NCI-H345 (cell line): ENCODE data around the gene SCP2.
"Not testable (repeated sequence)": the region's sequence is repeated elsewhere in the genome, so short reads cannot be mapped to it uniquely, and the experiment has no call there.

Source experiments
- DNase-seq: peaks from one replicate; lab custom pipeline; 2025; lab: John Stamatoyannopoulos, UW

SCP2 gene

DNA sequence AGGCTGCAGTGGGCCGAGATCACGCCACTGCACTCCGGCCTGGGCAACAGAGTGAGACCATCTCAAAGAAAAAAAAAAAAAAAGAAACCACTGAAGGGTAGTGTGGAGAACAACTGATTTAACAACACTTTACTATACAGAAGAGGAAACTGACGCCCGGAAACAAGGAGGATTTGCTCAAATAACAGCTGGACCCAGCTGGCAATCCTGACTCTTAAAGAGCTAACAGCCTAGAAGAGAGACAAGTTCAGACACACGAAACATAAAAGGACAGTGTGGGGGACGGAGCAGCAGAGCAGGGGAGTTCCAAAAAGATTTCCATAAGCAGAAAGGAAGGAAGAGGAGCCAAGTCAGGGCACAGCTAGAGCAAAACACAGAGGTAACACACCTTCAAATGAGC, 9.9 kb upstream of the SCP2 start:
- no peak for DNase-seq

DNA sequence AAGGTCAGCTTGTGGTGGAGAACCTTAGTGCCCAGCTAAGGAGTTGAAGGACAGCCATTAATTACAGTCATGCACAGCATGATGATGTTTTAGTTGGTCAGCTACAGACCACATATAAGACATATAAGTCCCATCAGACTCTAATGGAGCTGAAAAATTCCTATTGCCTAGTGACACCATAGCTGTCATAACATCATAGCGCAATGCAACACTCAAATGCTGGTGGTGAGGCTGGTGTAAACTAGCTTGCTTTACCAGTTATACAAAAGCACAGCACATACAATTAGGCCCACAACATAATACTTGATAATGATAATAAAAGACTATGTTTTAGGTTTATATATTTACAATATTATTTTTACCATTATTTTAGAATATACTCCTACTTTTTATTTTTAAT, 9.5 kb upstream of the SCP2 start:
- no peak for DNase-seq

DNA sequence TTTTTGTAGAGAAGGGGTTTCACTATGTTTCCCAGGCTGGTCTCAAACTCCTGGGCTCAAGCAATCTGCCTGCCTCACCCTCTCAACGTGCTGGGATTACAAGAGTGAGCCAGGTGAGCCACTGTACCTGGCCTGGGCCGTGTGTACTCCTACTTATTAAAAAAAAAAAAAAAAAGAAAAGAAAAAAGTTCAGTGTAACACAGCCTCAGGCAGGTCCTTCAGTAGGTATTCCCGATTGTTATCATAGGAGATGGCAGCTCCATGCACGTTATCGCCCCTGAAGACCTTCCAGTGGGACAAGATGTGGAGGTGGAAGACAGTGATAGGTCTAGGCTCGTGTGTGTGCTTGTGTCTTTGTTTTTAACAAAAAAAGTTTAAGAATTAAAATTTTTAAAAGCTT, 8.9 kb upstream of the SCP2 start:
- no peak for DNase-seq

DNA sequence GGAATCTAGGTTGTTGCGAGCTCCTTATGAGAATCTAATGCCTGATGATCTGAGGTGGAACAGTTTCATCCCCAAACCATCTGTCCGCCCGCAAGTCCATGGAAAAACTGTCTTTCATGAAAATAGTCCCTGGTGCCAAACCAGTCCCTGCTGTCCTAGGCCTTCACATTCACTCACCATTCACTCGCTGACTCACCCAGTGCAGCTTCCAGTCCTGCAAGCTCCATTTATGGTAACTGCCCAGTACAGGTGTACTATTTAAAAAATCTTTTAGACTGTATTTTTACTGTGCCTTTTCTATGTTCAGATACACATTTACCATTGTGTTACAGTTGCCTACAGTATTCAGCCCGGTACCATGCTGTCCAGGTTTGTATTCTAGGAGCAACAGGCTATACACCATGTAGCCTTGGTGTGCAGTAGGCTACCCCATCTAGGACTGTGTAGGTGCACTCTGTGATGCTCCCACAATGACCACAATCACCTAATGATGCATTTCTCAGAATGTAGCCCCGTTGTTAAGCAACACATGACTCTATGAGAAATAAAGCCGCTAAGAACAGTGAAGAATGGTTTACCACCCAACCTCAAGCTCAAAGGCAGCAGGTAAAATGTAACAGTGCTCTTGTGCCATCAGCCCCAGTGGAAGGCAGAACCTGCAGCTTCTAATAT, 7.9 kb upstream of the SCP2 start:
- DNase-seq = no peak

GRCh38 chr1:52919723-52920483, 7.2 kb upstream of the SCP2 start:
- DNase-seq = no peak

GRCh38 chr1:52920791-52921291, 6.2 kb upstream of the SCP2 start:
- no peak for DNase-seq

DNA sequence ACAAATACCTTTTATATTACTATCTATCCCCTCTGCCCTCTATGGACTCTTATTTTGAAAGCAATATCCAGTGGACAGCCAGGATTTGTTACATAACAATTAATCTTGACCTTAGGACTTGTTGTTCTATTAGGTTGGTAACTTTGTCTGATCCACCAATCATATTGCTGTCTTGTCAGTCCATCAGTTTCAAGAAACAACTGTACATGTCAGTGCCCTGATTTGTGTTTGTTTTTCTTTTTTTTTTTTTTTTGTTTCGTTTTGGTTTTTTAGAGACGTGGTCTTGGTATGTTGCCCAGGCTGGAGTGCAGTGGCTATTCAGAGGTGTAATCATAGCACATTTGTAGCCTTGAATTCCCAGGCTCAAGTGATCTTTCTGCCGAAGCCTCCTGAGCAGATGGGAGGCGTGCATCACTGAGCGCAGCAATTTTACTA, 1.5 kb upstream of the SCP2 start:
- no peak for DNase-seq

DNA sequence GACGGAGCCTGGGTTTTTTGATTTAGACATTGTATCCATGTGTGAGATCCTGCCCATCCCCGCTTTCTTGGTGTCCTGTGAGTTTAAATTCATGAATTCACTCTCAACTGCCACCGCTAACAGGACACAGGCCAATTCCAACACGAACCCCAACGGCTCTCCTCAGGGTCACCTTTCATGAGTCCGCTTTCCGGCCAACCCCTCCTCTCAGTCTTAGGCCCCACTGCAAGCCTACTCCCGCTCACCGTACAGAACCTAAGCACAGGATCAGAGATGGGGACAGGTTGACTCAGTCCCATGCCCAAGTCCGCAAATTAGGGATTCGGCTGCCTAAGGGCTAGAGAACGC, 238 bp upstream of the SCP2 start:
- no peak for DNase-seq

GRCh38 chr1:52928015-52928404, 934 bp downstream of the SCP2 start:
- DNase-seq = no peak

GRCh38 chr1:52929019-52929418, 1.9 kb downstream of the SCP2 start:
- DNase-seq = no peak

- no peak for DNase-seq
Measured at GRCh38 chr1:52937433-52938182, 10.5 kb downstream of the SCP2 start.

GRCh38 chr1:52938183-52938451, 11.0 kb downstream of the SCP2 start:
- DNase-seq = no peak

DNA sequence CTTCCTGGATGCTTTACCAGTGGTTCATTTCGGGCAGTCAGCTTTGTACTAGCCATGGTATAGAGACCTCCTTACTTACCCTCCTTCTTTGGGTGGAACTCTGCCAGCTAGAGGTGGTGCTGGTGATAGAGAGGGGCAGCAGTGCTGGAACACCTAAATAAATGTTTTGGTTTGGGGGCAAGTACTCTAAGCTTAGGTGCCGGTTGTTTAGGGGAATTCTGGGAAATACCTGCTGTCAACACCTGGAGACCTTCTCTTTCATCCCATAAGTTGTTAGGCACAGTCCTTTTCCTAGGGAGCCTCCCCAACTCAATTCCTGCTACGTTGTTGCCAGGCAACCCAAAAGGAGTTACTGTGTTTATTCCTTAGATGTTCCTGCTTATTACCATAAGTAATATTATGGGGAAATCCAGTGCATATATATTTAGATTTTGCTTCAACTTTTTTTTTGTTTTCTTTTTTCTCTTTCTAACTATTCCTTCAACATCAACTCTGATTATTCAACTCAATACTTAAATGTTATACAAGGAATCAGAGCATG, 16.9 kb downstream of the SCP2 start:
- DNase-seq = no peak

DNA sequence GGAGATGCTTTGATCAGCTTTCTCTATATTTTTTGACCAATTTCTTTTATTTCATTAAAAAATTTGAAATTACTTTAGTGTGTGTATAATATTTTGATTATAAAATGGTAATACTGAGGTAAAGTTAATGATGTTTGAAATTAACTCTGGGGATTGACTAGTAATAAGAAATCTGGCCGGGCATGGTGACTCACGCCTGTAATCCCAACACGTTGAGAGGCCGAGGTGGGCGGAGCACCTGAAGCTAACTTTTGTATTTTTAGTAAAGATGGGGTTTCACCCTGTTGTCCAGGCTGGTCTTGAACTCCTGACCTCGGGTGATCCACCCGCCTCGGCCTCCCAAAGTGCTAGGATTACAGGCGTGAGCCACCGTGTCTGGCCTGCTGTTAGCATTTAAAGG, 17.5 kb downstream of the SCP2 start:
- no peak for DNase-seq

DNA sequence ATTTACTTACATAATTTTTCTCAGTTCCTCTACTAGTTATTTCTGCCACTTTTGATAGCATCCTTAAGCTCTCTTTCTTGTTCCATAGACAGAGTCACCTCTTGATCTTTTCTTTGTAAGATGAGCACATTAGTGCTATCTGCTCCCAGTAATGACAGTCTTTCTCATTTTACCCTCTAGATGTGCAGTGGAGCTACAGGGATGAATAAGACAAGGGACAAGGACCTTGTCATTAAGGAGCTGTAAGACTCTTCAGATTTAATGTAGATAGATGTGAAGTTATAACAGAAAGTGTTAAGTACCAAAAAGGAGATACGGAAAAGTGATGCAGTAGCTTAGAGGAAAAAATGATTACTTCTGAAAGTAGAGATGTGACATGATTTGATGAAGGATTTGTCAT, 20.4 kb downstream of the SCP2 start:
- DNase-seq = no peak

DNA sequence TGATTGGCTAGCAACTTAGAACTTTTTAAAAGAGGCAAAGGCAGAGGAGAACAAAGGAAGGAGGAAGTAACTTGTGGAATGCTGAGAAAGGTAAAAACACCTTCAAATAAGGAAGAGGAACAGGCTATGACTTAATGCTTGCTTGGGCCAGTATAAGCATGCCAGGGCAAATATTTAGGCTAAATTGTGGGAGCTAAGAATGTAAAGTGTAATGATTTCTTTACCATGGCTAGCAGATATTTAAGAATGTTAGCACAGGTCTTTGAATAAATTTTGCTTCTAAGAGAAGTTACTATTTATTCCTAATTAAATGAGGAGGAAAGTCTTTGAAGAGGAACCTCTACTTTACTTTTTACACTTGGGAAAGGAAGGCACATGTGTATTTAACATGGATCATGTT, 22.5 kb downstream of the SCP2 start:
- not testable (repeated sequence) for DNase-seq

- no peak for DNase-seq
Measured at GRCh38 chr1:52952112-52952511, 25.0 kb downstream of the SCP2 start.

DNA sequence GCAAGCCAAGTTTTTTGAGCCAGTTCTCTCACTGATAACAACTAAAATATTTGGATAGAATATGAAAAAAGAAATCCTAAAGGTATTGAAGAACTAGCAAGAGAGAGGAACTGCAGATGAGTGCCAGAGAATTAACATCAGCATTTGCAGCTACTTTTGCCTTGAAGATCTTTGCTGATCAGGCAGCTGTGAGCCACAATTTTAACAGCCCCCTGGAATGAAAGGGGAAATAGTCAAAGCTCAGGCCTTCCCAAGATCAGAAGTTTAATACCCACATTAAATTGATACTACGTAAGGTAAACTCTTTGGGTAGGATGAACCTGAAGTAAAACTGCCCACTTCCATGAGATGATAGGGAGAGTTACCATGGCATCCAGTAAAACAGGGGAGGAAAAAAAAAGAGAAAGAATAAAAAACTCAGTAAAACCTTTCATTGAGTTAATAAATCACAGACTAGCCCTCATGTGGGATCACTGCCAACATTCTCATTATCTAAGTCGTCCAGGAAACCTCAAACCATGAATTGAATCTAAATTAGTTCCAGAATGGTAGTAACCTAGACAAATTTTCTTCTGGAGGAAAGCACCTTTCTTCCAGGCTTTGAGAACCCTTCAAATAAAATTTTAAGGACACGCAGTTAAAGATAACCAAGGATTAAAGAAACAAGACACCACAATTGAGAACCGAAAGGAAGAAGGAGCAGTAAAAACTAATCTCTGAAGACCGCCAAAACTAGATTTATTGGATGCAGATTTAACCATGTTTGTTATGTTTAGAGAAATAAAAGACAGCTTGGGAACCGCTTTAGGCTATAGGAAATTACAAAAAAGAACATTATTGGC, 28.3 kb downstream of the SCP2 start:
- DNase-seq = no peak

- DNase-seq = no peak
Measured at GRCh38 chr1:52963101-52963500, 36.0 kb downstream of the SCP2 start.

DNA sequence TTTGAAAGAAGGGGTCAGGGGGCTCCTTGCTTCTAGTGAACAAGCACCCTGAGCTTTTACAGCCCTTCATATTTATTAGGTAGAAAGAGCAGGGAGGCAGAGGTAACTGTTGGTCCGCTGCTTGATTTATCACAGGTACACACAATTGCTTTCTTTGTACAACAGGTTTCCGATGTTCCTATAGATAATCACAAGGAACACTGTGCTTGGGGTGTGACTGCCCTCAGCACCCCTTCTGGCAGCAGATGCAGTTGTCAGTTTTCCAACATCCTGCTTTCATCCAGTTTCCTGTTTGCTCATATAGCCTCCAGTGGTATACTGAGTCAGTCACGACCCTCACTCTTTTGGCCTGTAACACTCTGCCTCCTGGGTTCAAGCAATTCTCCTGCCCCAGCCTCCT, 40.6 kb downstream of the SCP2 start:
- no peak for DNase-seq

DNA sequence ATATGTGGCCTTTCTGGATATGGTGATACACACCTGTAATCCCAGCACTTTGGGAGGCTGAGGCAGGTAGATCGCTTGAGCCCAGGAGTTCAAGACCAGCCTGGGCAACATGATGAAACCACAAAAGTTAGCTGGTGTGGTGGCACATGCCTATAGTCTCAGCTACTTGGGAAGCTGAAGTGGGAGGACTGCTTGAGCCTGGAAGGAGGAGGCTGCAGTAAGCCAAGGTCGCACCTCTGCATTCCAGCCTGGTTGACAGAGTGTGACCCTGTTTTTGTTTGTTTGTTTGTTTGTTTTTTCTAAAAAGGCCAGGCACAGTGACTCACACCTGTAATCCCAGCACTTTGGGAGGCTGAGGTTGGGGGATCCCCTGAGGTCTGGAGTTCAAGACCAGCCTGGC, 42.2 kb downstream of the SCP2 start:
- not testable (repeated sequence) for DNase-seq

DNA sequence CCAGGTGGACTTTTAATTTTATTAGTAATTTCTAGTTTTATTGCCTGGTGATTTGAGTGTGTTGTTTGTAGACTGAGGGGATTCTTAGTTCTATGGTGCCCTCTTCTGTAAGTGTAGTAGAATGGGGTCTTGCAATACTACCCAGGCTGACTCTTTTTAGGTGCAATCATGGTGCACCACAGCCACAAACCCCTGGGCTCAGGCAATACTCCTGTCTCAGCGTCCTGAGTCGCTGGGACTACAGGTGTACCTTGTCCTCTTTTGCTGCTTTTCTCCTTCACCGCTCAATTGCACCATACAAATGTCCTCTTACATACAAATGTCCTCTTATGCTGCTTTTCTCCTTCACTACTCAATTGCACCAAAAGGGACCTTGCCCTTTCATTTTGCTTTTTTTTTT, 43.1 kb downstream of the SCP2 start:
- DNase-seq = no peak
